ENCODE results near the gene PAH.
"Not testable (repeated sequence)": the region's sequence is repeated elsewhere in the genome, so short reads cannot be mapped to it uniquely, and the experiment has no call there.

The PAH gene

GRCh38 chr12:102888511-102888910 lies 28.5 kb downstream of the PAH start:
- no peak for DNase-seq

- DNase-seq = no peak
These were observed 31.8 kb downstream of the PAH start for GRCh38 chr12:102885043-102885932.

GRCh38 chr12:102883204-102883799 lies 33.7 kb downstream of the PAH start:
- no peak for DNase-seq

GRCh38 chr12:102880783-102881182 lies 36.3 kb downstream of the PAH start:
- DNase-seq = no peak

GRCh38 chr12:102879144-102879763 lies 37.8 kb downstream of the PAH start:
- no peak for DNase-seq

- DNase-seq = no peak
These were observed 40.2 kb downstream of the PAH start for GRCh38 chr12:102876883-102877282.

- no peak for DNase-seq
These were observed 42.2 kb downstream of the PAH start for GRCh38 chr12:102874819-102875218.

- DNase-seq = no peak
These were observed 44.0 kb downstream of the PAH start for GRCh38 chr12:102873077-102873476.

GRCh38 chr12:102871014-102871413 lies 46.0 kb downstream of the PAH start:
- DNase-seq = no peak

GRCh38 chr12:102869571-102869970 lies 47.5 kb downstream of the PAH start:
- DNase-seq = no peak

GRCh38 chr12:102865821-102866615 lies 51.0 kb downstream of the PAH start:
- DNase-seq = no peak

GRCh38 chr12:102862486-102862885 lies 54.6 kb downstream of the PAH start:
- DNase-seq = no peak

GRCh38 chr12:102851246-102851645 lies 65.8 kb downstream of the PAH start:
- no peak for DNase-seq

GRCh38 chr12:102849722-102850447 lies 67.2 kb downstream of the PAH start:
- no peak for DNase-seq

GRCh38 chr12:102848832-102849231 lies 68.2 kb downstream of the PAH start:
- DNase-seq = no peak

GRCh38 chr12:102847131-102847530 lies 69.9 kb downstream of the PAH start:
- DNase-seq = no peak

- DNase-seq = no peak
These were observed 83.2 kb downstream of the PAH start for GRCh38 chr12:102833687-102834441.

- not testable (repeated sequence) for DNase-seq
These were observed 84.2 kb downstream of the PAH start for GRCh38 chr12:102832826-102833225.

- no peak for DNase-seq
These were observed 92.7 kb downstream of the PAH start for GRCh38 chr12:102824218-102824835.

GRCh38 chr12:102821149-102821548 lies 95.9 kb downstream of the PAH start:
- no peak for DNase-seq

- no peak for DNase-seq
These were observed 100.1 kb downstream of the PAH start for GRCh38 chr12:102816816-102817434.
